Calu3 (cell line): ENCODE measurements around the gene RXYLT1. TPM values are rescaled to one million over a fixed set of nuclear protein-coding genes. Genes with fewer than 3 reads are reported as not detected.

Experiments used
- BruUV-seq: library from RNA; stranded (reverse); fragments of 400-500 nt; replicated peaks from 2 replicates; lab custom pipeline; 2021; lab: Mats Ljungman, UMichigan
- CTCF ChIA-PET: fragments of 300-600 bp; sonication (Branson Sonifier 250); formaldehyde crosslinking; loops from one replicate; lab custom pipeline; 2022; ENCODE audit warnings: antibody characterized with exemption; lab: Charles Lee
- DNase-seq: peaks from one replicate; pipeline ENCODE4 v3.0.0; 2022
- H3K27ac Mint-ChIP-seq: one replicate; pipeline ENCODE4 v1.8.0; 2022; ENCODE audit warnings: mixed read lengths; ENCODE audit not compliant: unreplicated experiment
- H3K27me3 Mint-ChIP-seq: one replicate; pipeline ENCODE4 v1.8.0; 2022; ENCODE audit warnings: mixed read lengths; ENCODE audit not compliant: unreplicated experiment
- H3K36me3 Mint-ChIP-seq: one replicate; pipeline ENCODE4 v1.8.0; 2022; ENCODE audit warnings: mild to moderate bottlenecking, moderate library complexity, mixed read lengths; ENCODE audit not compliant: insufficient read depth, unreplicated experiment
- H3K4me1 Mint-ChIP-seq: one replicate; pipeline ENCODE4 v1.8.0; 2022; ENCODE audit warnings: mild to moderate bottlenecking, low read depth, mixed read lengths; ENCODE audit not compliant: unreplicated experiment
- H3K4me3 Mint-ChIP-seq: one replicate; pipeline ENCODE4 v1.8.0; 2022; ENCODE audit warnings: mild to moderate bottlenecking, low read depth, moderate library complexity, mixed read lengths; ENCODE audit not compliant: unreplicated experiment
- H3K9me3 Mint-ChIP-seq: one replicate; pipeline ENCODE4 v1.8.0; 2022; ENCODE audit warnings: low read depth, mixed read lengths; ENCODE audit not compliant: unreplicated experiment
- intact Hi-C: fragments of 100-400 bp; cut with micrococcal nuclease; formaldehyde crosslinking; loops from one replicate; pipeline ENCODE4 v1.10.0; 2022; ENCODE audit not compliant: unreplicated experiment
- total RNA-seq: library from RNA; stranded (reverse); gene quantifications from 2 replicates; pipeline ENCODE4 v1.2.3, GENCODE V29; 2022
- TF ChIP-seq, protein P1 (sequence below): fragments of 200-600 bp; IDR thresholded peaks from one replicate; pipeline ENCODE4 v1.8.0; 2022; ENCODE audit warnings: antibody characterized with exemption; ENCODE audit not compliant: unreplicated experiment

The RXYLT1 gene
- total RNA-seq, 1 experiment from 2014 or later: 28.6 TPM

DNA sequence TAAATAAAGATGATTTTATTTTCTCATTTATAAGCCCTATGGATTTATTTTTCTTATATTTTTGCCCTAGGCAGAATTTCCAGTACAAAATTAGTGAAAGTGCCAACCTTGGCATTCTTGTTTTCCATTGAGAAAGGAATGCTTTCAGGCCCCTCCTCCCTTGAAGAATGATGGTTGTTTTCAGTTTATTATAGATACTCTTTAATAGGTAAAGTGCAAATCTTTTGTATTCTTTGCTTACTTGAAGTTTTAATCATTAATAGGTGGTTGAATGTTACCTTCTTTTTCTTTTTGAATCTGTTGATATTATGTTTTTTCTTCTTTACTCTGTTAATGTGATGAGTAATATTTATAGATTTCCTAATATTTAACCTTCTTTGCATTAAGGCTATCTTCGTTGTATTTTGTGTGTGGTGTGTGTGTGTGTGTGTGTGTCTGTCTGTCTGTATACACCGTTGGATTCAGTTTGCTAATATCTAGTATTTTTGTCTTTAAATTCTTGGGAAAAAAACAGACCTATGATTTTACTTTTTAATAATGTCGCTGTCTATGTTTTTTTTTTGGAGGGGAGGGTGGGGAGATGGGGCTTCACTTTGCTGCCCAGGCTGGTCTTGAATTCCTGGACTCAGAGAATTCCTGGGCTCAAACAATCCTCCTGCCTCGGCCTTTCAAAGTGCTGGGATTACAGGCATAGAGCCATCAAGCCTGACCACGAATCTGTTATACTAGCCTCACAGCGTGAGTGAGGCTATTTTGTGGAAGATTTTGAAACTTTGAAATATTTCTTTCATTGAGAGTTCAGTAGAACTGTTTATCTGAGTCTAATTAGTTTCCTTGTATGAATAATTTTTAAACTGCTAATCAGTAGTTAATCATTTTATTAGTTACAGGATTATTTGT, 78.3 kb downstream of the RXYLT1 start:
- BruUV-seq: no TSS peak
- TF ChIP-seq, protein P1, sequence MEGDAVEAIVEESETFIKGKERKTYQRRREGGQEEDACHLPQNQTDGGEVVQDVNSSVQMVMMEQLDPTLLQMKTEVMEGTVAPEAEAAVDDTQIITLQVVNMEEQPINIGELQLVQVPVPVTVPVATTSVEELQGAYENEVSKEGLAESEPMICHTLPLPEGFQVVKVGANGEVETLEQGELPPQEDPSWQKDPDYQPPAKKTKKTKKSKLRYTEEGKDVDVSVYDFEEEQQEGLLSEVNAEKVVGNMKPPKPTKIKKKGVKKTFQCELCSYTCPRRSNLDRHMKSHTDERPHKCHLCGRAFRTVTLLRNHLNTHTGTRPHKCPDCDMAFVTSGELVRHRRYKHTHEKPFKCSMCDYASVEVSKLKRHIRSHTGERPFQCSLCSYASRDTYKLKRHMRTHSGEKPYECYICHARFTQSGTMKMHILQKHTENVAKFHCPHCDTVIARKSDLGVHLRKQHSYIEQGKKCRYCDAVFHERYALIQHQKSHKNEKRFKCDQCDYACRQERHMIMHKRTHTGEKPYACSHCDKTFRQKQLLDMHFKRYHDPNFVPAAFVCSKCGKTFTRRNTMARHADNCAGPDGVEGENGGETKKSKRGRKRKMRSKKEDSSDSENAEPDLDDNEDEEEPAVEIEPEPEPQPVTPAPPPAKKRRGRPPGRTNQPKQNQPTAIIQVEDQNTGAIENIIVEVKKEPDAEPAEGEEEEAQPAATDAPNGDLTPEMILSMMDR: no peak
- DNase-seq: no peak
- peak overlapping the region; percentile 37 for H3K27ac Mint-ChIP-seq
- H3K36me3 Mint-ChIP-seq: no peaks in the 10 kb centered on the region
- H3K4me3 Mint-ChIP-seq: peak overlapping the region; percentile 39
- peaks cover 23% of the 10 kb centered on the region for H3K4me1 Mint-ChIP-seq
- no peaks in the 10 kb centered on the region for H3K27me3 Mint-ChIP-seq
- no peaks in the 10 kb centered on the region for H3K9me3 Mint-ChIP-seq
- intact Hi-C loops: no loop called here
- CTCF ChIA-PET: interaction anchor here (0.6 kb wide), 1 partner anchor 497 kb away, joined by 7 read pairs; no protein-coding TSS in a partner anchor

Other genes with a start within 250 kb of the RXYLT1 start
- 9.2 and 10.1 TPM in 2 replicates for gene DPY19L2, start 111.4 kb upstream of the RXYLT1 start, total RNA-seq
- gene SRGAP1, start 64.8 kb downstream of the RXYLT1 start, total RNA-seq: 28.3 and 29.3 TPM in 2 replicates